ENCODE results near the gene DUOX1.

DNA sequence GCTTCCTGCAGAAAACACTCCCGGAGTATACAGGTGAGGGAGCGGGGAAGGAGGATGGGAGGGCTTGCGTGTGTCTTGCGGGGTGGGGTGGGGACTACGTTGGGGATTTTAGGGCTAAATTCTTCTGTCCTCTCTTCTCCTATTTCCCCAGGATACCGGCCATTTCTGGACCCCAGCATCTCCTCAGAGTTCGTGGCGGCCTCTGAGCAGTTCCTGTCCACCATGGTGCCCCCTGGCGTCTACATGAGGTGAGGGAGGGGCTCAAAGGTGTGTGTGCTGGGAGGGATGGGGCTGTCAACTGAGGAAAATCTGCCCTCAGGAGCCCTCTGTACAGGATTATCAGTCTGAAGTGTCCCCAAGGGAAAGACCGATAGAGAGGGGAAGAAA lies 6.6 kb downstream of the DUOX1 start:
- TF ChIP-seq, protein P1, sequence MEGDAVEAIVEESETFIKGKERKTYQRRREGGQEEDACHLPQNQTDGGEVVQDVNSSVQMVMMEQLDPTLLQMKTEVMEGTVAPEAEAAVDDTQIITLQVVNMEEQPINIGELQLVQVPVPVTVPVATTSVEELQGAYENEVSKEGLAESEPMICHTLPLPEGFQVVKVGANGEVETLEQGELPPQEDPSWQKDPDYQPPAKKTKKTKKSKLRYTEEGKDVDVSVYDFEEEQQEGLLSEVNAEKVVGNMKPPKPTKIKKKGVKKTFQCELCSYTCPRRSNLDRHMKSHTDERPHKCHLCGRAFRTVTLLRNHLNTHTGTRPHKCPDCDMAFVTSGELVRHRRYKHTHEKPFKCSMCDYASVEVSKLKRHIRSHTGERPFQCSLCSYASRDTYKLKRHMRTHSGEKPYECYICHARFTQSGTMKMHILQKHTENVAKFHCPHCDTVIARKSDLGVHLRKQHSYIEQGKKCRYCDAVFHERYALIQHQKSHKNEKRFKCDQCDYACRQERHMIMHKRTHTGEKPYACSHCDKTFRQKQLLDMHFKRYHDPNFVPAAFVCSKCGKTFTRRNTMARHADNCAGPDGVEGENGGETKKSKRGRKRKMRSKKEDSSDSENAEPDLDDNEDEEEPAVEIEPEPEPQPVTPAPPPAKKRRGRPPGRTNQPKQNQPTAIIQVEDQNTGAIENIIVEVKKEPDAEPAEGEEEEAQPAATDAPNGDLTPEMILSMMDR (conservative IDR thresholded peaks at IDR 0.05 in 1 of 2, IDR thresholded peaks at IDR 0.05 in 1 of 2; ENCODE audit: extremely low read depth in 1 of 2, insufficient read depth in 1 of 2, low read depth in 1 of 2, low read length in 2 of 2), result no peak
- no peak for TF ChIP-seq EZH2 (IDR thresholded peaks at IDR 0.05; ENCODE audit: borderline replicate concordance, low read length)

Data from mammary epithelial cell (primary cell).